Ovary (tissue), 9 donors: ENCODE results near the gene ZFYVE26. TPM values are rescaled to one million over a fixed set of nuclear protein-coding genes. Genes with fewer than 3 reads are reported as not detected.

Source experiments
- DNase-seq, 5 donors: peaks; one replicate each; pipeline ENCODE4 v3.0.0-alpha.2; 2019 to 2020
- H3K27ac ChIP-seq, 2 donors: fragments of 200-600 bp; one replicate each; pipeline versions ENCODE4 v1.5.1 to v1.8.0; 2019 to 2022
- H3K27me3 ChIP-seq: fragments of 200-600 bp; one replicate; pipeline ENCODE4 v1.8.0; 2022
- H3K36me3 ChIP-seq: fragments of 200-600 bp; sonication (generic); one replicate; pipeline ENCODE4 v1.5.1; 2019
- H3K4me1 ChIP-seq: one replicate; pipeline ENCODE4 v1.8.1; 2013; ENCODE audit warnings: mild to moderate bottlenecking, moderate library complexity; ENCODE audit not compliant: insufficient read depth
- H3K4me3 ChIP-seq: fragments of 200-600 bp; sonication (generic); one replicate; pipeline ENCODE4 v1.5.1; 2017
- H3K9me3 ChIP-seq, 2 donors: fragments of 200-600 bp in 1 of 2; sonication (generic) in 1 of 2; one replicate each; pipeline versions ENCODE4 v1.5.1 to v1.8.1; 2013 to 2019; ENCODE audit warnings: mild to moderate bottlenecking in 1 of 2, moderate library complexity in 1 of 2
- CTCF ChIP-seq, 3 donors: fragments of 450-650 bp in 2 of 3; fragments of 200-600 bp in 1 of 3; IDR thresholded peaks; one replicate each; pipeline versions ENCODE4 v1.5.1 to v1.8.0; 2016 to 2022; ENCODE audit warnings: antibody characterized with exemption in 3 of 3, mild to moderate bottlenecking in 1 of 3
- EP300 ChIP-seq: sonication (generic); formaldehyde crosslinking; IDR thresholded peaks from one replicate; pipeline ENCODE4 v1.6.1; 2017; ENCODE audit warnings: antibody characterized with exemption
- POLR2A ChIP-seq: fragments of 450-650 bp; IDR thresholded peaks from one replicate; pipeline ENCODE4 v1.6.1; 2017; ENCODE audit warnings: antibody characterized with exemption, mild to moderate bottlenecking, moderate library complexity
- WGBS, 3 donors: extraction: QIAGEN DNeasy Blood & Tissue Kit in 1 of 3; methylation state at CpG; one replicate each; pipeline versions ENCODE4 v1.1.5 to v1.1.7; 2013 to 2017; 5-methylcytosine and 5-hydroxymethylcytosine counted together
- intact Hi-C, 4 donors: fragments of 100-400 bp; cut with DNase I; formaldehyde crosslinking; loops; one replicate each; pipeline versions ENCODE4 v1.11.0 to v1.15.1; 2022 to 2023
- polyA plus RNA-seq, 2 donors: library from polyadenylated mRNA; stranded (reverse); fragments of 200-250 nt in 1 of 2; fragments of 350-450 nt in 1 of 2; fragmentation: Illumina TruSeq in 1 of 2; extraction: RNeasy Lipid Tissue Mini Kit (QIAGEN cat#74804) in 1 of 2; gene quantifications; one replicate each; pipeline ENCODE4 v1.2.3, GENCODE V29; 2013 to 2014
- total RNA-seq, 7 donors: library from RNA; depleted of rRNA in 2 of 7; stranded (reverse); fragments of >200 nt in 2 of 7; fragmentation: NEBNext Ultra II Directional in 3 of 7; extraction: Animal tissue kit (Norgen Biotek cat#: 25700) in 3 of 7; gene quantifications; one replicate each; pipeline versions ENCODE4 v1.1.0 to v1.2.4, GENCODE V29; 2016 to 2023
- donor health status: DM: no; HTN: no; CAD: no; lungs with moderate emphysema.
- donor health status: DM: no; HTN: no; CAD: no.
- donor health status: Bipolar disorder and iron deficiency.
- donor health status: DM: yes; HTN: yes; CAD: no.
- donor health status: DM: no; HTN: no; CAD: no.
- donor health status: DM: yes; HTN: yes; CAD: no.

The ZFYVE26 gene
- total and polyA plus RNA-seq, 9 donors: 6.1 to 27.0 (median 20.3) TPM

- DNase-seq: no peak
- TF ChIP-seq EP300 (no peak), CTCF (IDR thresholded peaks at IDR 0.05) (no peak), POLR2A (no peak)
- no peaks in the 10 kb centered on the region for H3K36me3 ChIP-seq
- no peaks in the 10 kb centered on the region for H3K4me1 ChIP-seq
- no peaks in the 10 kb centered on the region for H3K27me3 ChIP-seq
- 60 to 73% (median 65%) methylated on average over 4 of the region's 4 CpGs for WGBS, 3 donors
- no peak overlapping the region for H3K4me3 ChIP-seq
- no peak overlapping the region for H3K27ac ChIP-seq
- no peaks in the 10 kb centered on the region for H3K9me3 ChIP-seq
- intact Hi-C loops: no loop called here
Measured at GRCh38 chr14:67776653-67777322, 39.6 kb downstream of the ZFYVE26 start.

- no peak overlapping the region for H3K4me3 ChIP-seq
Measured at GRCh38 chr14:67773844-67774377, 42.5 kb downstream of the ZFYVE26 start.

GRCh38 chr14:67768219-67768618 lies 48.2 kb downstream of the ZFYVE26 start:
- no peaks in the 10 kb centered on the region for H3K4me1 ChIP-seq
- H3K4me3 ChIP-seq: no peak overlapping the region
- WGBS, 3 donors: 72 to 90% (median 88%) methylated on average over 2 of the region's 2 CpGs
- H3K36me3 ChIP-seq: no peaks in the 10 kb centered on the region
- intact Hi-C loops: no loop called here
- no peak overlapping the region for H3K27ac ChIP-seq
- no peaks in the 10 kb centered on the region for H3K27me3 ChIP-seq
- TF ChIP-seq POLR2A (no peak), EP300 (no peak)
- H3K9me3 ChIP-seq: no peaks in the 10 kb centered on the region
- no peak for DNase-seq

More at GRCh38 chr14:67773844-67774377, 42.5 kb downstream of the ZFYVE26 start:
- Histone ChIP-seq H3K9me3 (no peaks in the 10 kb centered on the region), H3K4me1 (no peaks in the 10 kb centered on the region), H3K27ac (no peak overlapping the region), H3K36me3 (no peaks in the 10 kb centered on the region), H3K27me3 (no peaks in the 10 kb centered on the region)
- WGBS, 3 donors: 92 to 94% (median 93%) methylated on average over 5 of the region's 5 CpGs
- intact Hi-C loops: no loop called here
- TF ChIP-seq EP300 (no peak), CTCF (IDR thresholded peaks at IDR 0.05) (no peak), POLR2A (no peak)
- DNase-seq: no peak

GRCh38 chr14:67766035-67766680 lies 50.2 kb downstream of the ZFYVE26 start:
- Histone ChIP-seq H3K9me3 (no peaks in the 10 kb centered on the region), H3K4me1 (no peaks in the 10 kb centered on the region), H3K4me3 (no peak overlapping the region), H3K27me3 (no peaks in the 10 kb centered on the region), H3K36me3 (no peaks in the 10 kb centered on the region), H3K27ac (no peak overlapping the region)
- no peak for DNase-seq
- WGBS, 3 donors: 75 to 78% (median 77%) methylated on average over 10 of the region's 10 CpGs
- intact Hi-C loops: no loop called here
- TF ChIP-seq EP300 (no peak), POLR2A (no peak), CTCF (IDR thresholded peaks at IDR 0.05) (no peak)
